K562 (cell line): ENCODE results near the gene LY6G6C. TPM values are rescaled to one million over a fixed set of nuclear protein-coding genes. Genes with fewer than 3 reads are reported as not detected.

Experiments used
- CAMTA2 ChIP-seq: fragments of 250-450 bp; sonication (Bioruptor Pico); conservative IDR thresholded peaks from 2 replicates; pipeline ENCODE4 v1.5.1; 2022
- CBX1 ChIP-seq: sonication (generic); IDR thresholded peaks from 2 replicates; pipeline ENCODE4 v1.6.1; 2016; ENCODE audit warnings: antibody characterized with exemption, low read depth, mild to moderate bottlenecking
- CBX5 ChIP-seq: IDR thresholded peaks from 2 replicates; pipeline ENCODE4 v1.6.1; 2014; ENCODE audit warnings: low read depth, borderline replicate concordance
- ELK1 ChIP-seq: sonication (generic); formaldehyde crosslinking; IDR thresholded peaks from 2 replicates; pipeline ENCODE4 v1.8.1; 2022; ENCODE audit warnings: missing genetic modification reagents
- ERF ChIP-seq: fragments of 450-650 bp; formaldehyde crosslinking; IDR thresholded peaks from 2 replicates; pipeline ENCODE4 v1.4.0; 2020; ENCODE audit warnings: mild to moderate bottlenecking, mixed read lengths
- ETS2 ChIP-seq: IDR thresholded peaks from 2 replicates; pipeline ENCODE4 v1.6.1; 2016; ENCODE audit warnings: borderline replicate concordance, missing genetic modification characterization, mild to moderate bottlenecking, moderate library complexity, missing compliant biosample characterization; ENCODE audit not compliant: poor library complexity, severe bottlenecking
- FOXO4 ChIP-seq: fragments of 450-650 bp; formaldehyde crosslinking; IDR thresholded peaks from 2 replicates; pipeline ENCODE4 v1.4.0; 2020; ENCODE audit warnings: mild to moderate bottlenecking, moderate library complexity
- MBD2 ChIP-seq: sonication (generic); IDR thresholded peaks from 2 replicates; pipeline ENCODE4 v1.6.1; 2016; ENCODE audit warnings: low read depth, borderline replicate concordance
- NCOA6 ChIP-seq: fragments of 450-650 bp; IDR thresholded peaks from 2 replicates; pipeline ENCODE4 v1.6.1; 2017; ENCODE audit warnings: mild to moderate bottlenecking
- NRF1 ChIP-seq, 2 experiments: fragments of 450-650 bp; IDR thresholded peaks in 1 of 2; conservative IDR thresholded peaks in 1 of 2; 2 replicates each; pipeline ENCODE4 v1.6.1; 2014; ENCODE audit warnings: mild to moderate bottlenecking in 2 of 2
- PHF21A ChIP-seq: fragments of 450-650 bp; IDR thresholded peaks from 2 replicates; pipeline ENCODE4 v1.6.1; 2017; ENCODE audit warnings: low read depth, borderline replicate concordance
- SPI1 ChIP-seq: IDR thresholded peaks from 2 replicates; pipeline ENCODE4 v1.6.1; 2011; ENCODE audit warnings: low read depth, low read length, control low read depth, borderline replicate concordance
- TCF3 ChIP-seq: sonication (generic); formaldehyde crosslinking; IDR thresholded peaks from 2 replicates; pipeline ENCODE4 v1.4.0; 2020; ENCODE audit warnings: mild to moderate bottlenecking, missing genetic modification reagents
- ZFP36 ChIP-seq: fragments of 150-350 bp; IDR thresholded peaks from 2 replicates; pipeline ENCODE4 v1.6.1; 2018; ENCODE audit warnings: low read length, low read depth; ENCODE audit not compliant: partially characterized antibody
- ZKSCAN8 ChIP-seq: fragments of 200-800 bp; sonication (Bioruptor generic); IDR thresholded peaks from 2 replicates; pipeline ENCODE4 v1.6.1; 2016; ENCODE audit warnings: missing genetic modification characterization, missing compliant biosample characterization
- ZNF583 ChIP-seq: fragments of 250-450 bp; sonication (Bioruptor Pico); IDR thresholded peaks from 2 replicates; pipeline ENCODE4 v1.4.0; 2020
- ZNF609 ChIP-seq: sonication (generic); formaldehyde crosslinking; IDR thresholded peaks from 2 replicates; pipeline ENCODE4 v1.8.1; 2023; ENCODE audit warnings: missing genetic modification reagents, mild to moderate bottlenecking, borderline replicate concordance
- ZNF655 ChIP-seq: fragments of 250-450 bp; sonication (Bioruptor Pico); IDR thresholded peaks from 2 replicates; pipeline ENCODE4 v1.5.0; 2021
- polyA plus RNA-seq, 8 experiments: library from polyadenylated mRNA; depleted of rRNA in 4 of 8; stranded (reverse) in 5 of 8; unstranded in 3 of 8; fragments of >200 nt; fragmentation: Nextera tagmentation in 2 of 8; fragmentation: Illumina TruSeq in 1 of 8; extraction: Ambion mirVana in 2 of 8; extraction: Trizol in 1 of 8; gene quantifications; 2 replicates each; pipeline versions ENCODE4 v1.2.1 to v1.2.3, GENCODE V29; 2011 to 2014; ENCODE audit warnings: inconsistent platforms in 1 of 8, missing spikeins in 1 of 8
- total RNA-seq, 7 experiments: library from RNA; depleted of rRNA in 6 of 7; stranded (reverse); fragments of >200 nt in 6 of 7; fragmentation: Illumina TruSeq in 2 of 7; extraction: Trizol in 2 of 7; gene quantifications; 2 replicates each; pipeline versions ENCODE4 v1.2.1 to v1.2.3, GENCODE V29; 2011 to 2021; ENCODE audit warnings: low replicate concordance in 1 of 7
- TF ChIP-seq, protein P1 (sequence below): fragments of 450-650 bp; formaldehyde crosslinking; conservative IDR thresholded peaks from 2 replicates; pipeline ENCODE4 v1.4.0; 2022; ENCODE audit warnings: mild to moderate bottlenecking, missing genetic modification characterization

The LY6G6C gene
- total and polyA plus RNA-seq, 9 of the 15 experiments (the other 6 are each of a cell fraction or from before 2014, with no cell fraction given) = 0.06 to 0.20 TPM; not detected in 7

GRCh38 chr6:31729979-31730630 lies 8.6 kb upstream of the LY6G6C start (continued):
- TF ChIP-seq SPI1 (no peak), NRF1 (conservative IDR thresholded peaks at IDR 0.05 in 1 of 2, IDR thresholded peaks at IDR 0.05 in 1 of 2) (peak; percentile 81 to 85), ZNF583 (CRISPR knock-in tag) (peak; percentile 82), ZKSCAN8 (CRISPR knock-in tag) (no peak), FOXO4 (peak; percentile 98), MBD2 (no peak), TCF3 (peak; percentile 36; the same call in 1 of the 2 replicates), ZFP36 (no peak), ZNF655 (CRISPR knock-in tag) (peak; percentile 99), CBX1 (no peak), ELK1 (CRISPR knock-in tag) (no peak), ZNF609 (CRISPR knock-in tag) (0 out of 2 replicates have a peak, but pooled peaks have one; percentile 27), PHF21A (no peak), ERF (CRISPR knock-in tag) (peak; percentile 100), ETS2 (tag) (no peak), NCOA6 (no peak), CBX5 (no peak), CAMTA2 (peak; percentile 100)
- TF ChIP-seq, protein P1, sequence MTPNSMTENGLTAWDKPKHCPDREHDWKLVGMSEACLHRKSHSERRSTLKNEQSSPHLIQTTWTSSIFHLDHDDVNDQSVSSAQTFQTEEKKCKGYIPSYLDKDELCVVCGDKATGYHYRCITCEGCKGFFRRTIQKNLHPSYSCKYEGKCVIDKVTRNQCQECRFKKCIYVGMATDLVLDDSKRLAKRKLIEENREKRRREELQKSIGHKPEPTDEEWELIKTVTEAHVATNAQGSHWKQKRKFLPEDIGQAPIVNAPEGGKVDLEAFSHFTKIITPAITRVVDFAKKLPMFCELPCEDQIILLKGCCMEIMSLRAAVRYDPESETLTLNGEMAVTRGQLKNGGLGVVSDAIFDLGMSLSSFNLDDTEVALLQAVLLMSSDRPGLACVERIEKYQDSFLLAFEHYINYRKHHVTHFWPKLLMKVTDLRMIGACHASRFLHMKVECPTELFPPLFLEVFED (CRISPR knock-in tag) = peak; percentile 99
